K562 (cell line): ENCODE results near the gene IRF2BP2. TPM values are rescaled to one million over a fixed set of nuclear protein-coding genes. Genes with fewer than 3 reads are reported as not detected.
A peak's percentile ranks its signal among the peaks of the same experiment; 100 is the strongest.

Source experiments
- C11orf30 ChIP-seq: fragments of 450-650 bp; IDR thresholded peaks from 2 replicates; pipeline ENCODE4 v1.6.1; 2016; ENCODE audit warnings: low read depth, mild to moderate bottlenecking
- CREM ChIP-seq: IDR thresholded peaks from 2 replicates; pipeline ENCODE4 v1.6.1; 2014; ENCODE audit warnings: antibody characterized with exemption, low read depth
- CTBP1 ChIP-seq: fragments of 450-650 bp; IDR thresholded peaks from 2 replicates; pipeline ENCODE4 v1.6.1; 2016; ENCODE audit warnings: borderline replicate concordance
- ELF4 ChIP-seq: fragments of 450-650 bp; formaldehyde crosslinking; IDR thresholded peaks from 2 replicates; pipeline ENCODE4 v1.4.0; 2022; ENCODE audit warnings: missing genetic modification characterization
- EWSR1 ChIP-seq: fragments of 450-650 bp; IDR thresholded peaks from 2 replicates; pipeline ENCODE4 v1.6.1; 2018; ENCODE audit warnings: borderline replicate concordance, mild to moderate bottlenecking, low read depth, moderate library complexity; ENCODE audit not compliant: partially characterized antibody
- GABPA ChIP-seq: fragments of 200-800 bp; sonication (Bioruptor generic); conservative IDR thresholded peaks from 2 replicates; pipeline ENCODE4 v1.6.1; 2016; ENCODE audit warnings: low read depth, missing genetic modification characterization, missing compliant biosample characterization
- HDAC1 ChIP-seq, 2 experiments: fragments of 450-650 bp; IDR thresholded peaks; 2 replicates each; pipeline ENCODE4 v1.6.1; 2016 to 2017; ENCODE audit warnings: inconsistent platforms in 1 of 2, mild to moderate bottlenecking in 1 of 2, moderate library complexity in 1 of 2
- HEY1 ChIP-seq: fragments of 250-450 bp; sonication (Bioruptor Pico); IDR thresholded peaks from 2 replicates; pipeline ENCODE4 v1.5.0; 2020; ENCODE audit warnings: mild to moderate bottlenecking, moderate library complexity, borderline replicate concordance
- MCM5 ChIP-seq: fragments of 450-650 bp; IDR thresholded peaks from 2 replicates; pipeline ENCODE4 v1.6.1; 2016; ENCODE audit warnings: low read depth
- MTA1 ChIP-seq: fragments of 450-650 bp; IDR thresholded peaks from 2 replicates; pipeline ENCODE4 v1.6.1; 2017; ENCODE audit warnings: borderline replicate concordance
- NR3C1 ChIP-seq: sonication (generic); formaldehyde crosslinking; IDR thresholded peaks from 2 replicates; pipeline ENCODE4 v1.8.1; 2022; ENCODE audit warnings: missing genetic modification reagents
- PTRF ChIP-seq: fragments of 450-650 bp; IDR thresholded peaks from 2 replicates; pipeline ENCODE4 v1.6.1; 2016; ENCODE audit warnings: mild to moderate bottlenecking, missing genetic modification characterization, missing compliant biosample characterization
- PURB ChIP-seq: sonication (generic); formaldehyde crosslinking; IDR thresholded peaks from 2 replicates; pipeline ENCODE4 v1.9.0; 2021; ENCODE audit warnings: low read depth, mild to moderate bottlenecking, missing genetic modification reagents
- RAD51 ChIP-seq: fragments of 450-650 bp; IDR thresholded peaks from 2 replicates; pipeline ENCODE4 v1.7.1; 2016; ENCODE audit warnings: low read depth, mild to moderate bottlenecking, borderline replicate concordance
- SMC3 ChIP-seq: conservative IDR thresholded peaks from 2 replicates; pipeline ENCODE4 v1.6.1; 2011; ENCODE audit warnings: low read depth, low read length, improper control_type of control experiment; ENCODE audit not compliant: insufficient read depth
- TGIF2 ChIP-seq: sonication (generic); formaldehyde crosslinking; IDR thresholded peaks from 2 replicates; pipeline ENCODE4 v1.8.1; 2022; ENCODE audit warnings: mild to moderate bottlenecking, missing genetic modification reagents, moderate library complexity
- ZNF3 ChIP-seq: fragments of 250-450 bp; sonication (Bioruptor Pico); IDR thresholded peaks from 2 replicates; pipeline ENCODE4 v1.5.0; 2021; ENCODE audit warnings: mild to moderate bottlenecking, moderate library complexity
- ZNF444 ChIP-seq: fragments of 250-450 bp; sonication (Bioruptor Pico); IDR thresholded peaks from 2 replicates; pipeline ENCODE4 v1.4.0; 2020; ENCODE audit warnings: mild to moderate bottlenecking, moderate library complexity
- ZNF551 ChIP-seq: fragments of 250-450 bp; sonication (Bioruptor Pico); IDR thresholded peaks from 2 replicates; pipeline ENCODE4 v1.5.0; 2021; ENCODE audit warnings: mild to moderate bottlenecking, moderate library complexity
- ZNF57 ChIP-seq: fragments of 450-650 bp; formaldehyde crosslinking; IDR thresholded peaks from 2 replicates; pipeline ENCODE4 v1.4.0; 2020; ENCODE audit warnings: mild to moderate bottlenecking, moderate library complexity
- polyA plus RNA-seq, 8 experiments: library from polyadenylated mRNA; depleted of rRNA in 4 of 8; stranded (reverse) in 5 of 8; unstranded in 3 of 8; fragments of >200 nt; fragmentation: Nextera tagmentation in 2 of 8; fragmentation: Illumina TruSeq in 1 of 8; extraction: Ambion mirVana in 2 of 8; extraction: Trizol in 1 of 8; gene quantifications; 2 replicates each; pipeline versions ENCODE4 v1.2.1 to v1.2.3, GENCODE V29; 2011 to 2014; ENCODE audit warnings: inconsistent platforms in 1 of 8, missing spikeins in 1 of 8
- total RNA-seq, 7 experiments: library from RNA; depleted of rRNA in 6 of 7; stranded (reverse); fragments of >200 nt in 6 of 7; fragmentation: Illumina TruSeq in 2 of 7; extraction: Trizol in 2 of 7; gene quantifications; 2 replicates each; pipeline versions ENCODE4 v1.2.1 to v1.2.3, GENCODE V29; 2011 to 2021; ENCODE audit warnings: low replicate concordance in 1 of 7
- TF ChIP-seq, protein P1 (sequence below): sonication (generic); formaldehyde crosslinking; IDR thresholded peaks from 2 replicates; pipeline ENCODE4 v1.8.0; 2022; ENCODE audit warnings: mild to moderate bottlenecking, missing genetic modification reagents
- TF ChIP-seq, protein P2 (sequence below): sonication (generic); formaldehyde crosslinking; IDR thresholded peaks from 2 replicates; pipeline ENCODE4 v1.5.0; 2020; ENCODE audit warnings: missing genetic modification reagents
- TF ChIP-seq, protein P3 (sequence below): sonication (generic); IDR thresholded peaks from 2 replicates; pipeline ENCODE4 v1.6.1; 2016
- TF ChIP-seq, protein P4 (sequence below): fragments of 250-450 bp; sonication (Bioruptor Pico); IDR thresholded peaks from 2 replicates; pipeline ENCODE4 v1.4.0; 2020; ENCODE audit warnings: mild to moderate bottlenecking
- TF ChIP-seq, protein P5 (sequence below): sonication (generic); formaldehyde crosslinking; IDR thresholded peaks from 2 replicates; pipeline ENCODE4 v1.8.0; 2022; ENCODE audit warnings: mild to moderate bottlenecking, missing genetic modification reagents

The IRF2BP2 gene
- total and polyA plus RNA-seq, 9 of the 15 experiments (the other 6 are each of a cell fraction or from before 2014, with no cell fraction given): 7.7 to 68.6 (median 22.1) TPM

DNA sequence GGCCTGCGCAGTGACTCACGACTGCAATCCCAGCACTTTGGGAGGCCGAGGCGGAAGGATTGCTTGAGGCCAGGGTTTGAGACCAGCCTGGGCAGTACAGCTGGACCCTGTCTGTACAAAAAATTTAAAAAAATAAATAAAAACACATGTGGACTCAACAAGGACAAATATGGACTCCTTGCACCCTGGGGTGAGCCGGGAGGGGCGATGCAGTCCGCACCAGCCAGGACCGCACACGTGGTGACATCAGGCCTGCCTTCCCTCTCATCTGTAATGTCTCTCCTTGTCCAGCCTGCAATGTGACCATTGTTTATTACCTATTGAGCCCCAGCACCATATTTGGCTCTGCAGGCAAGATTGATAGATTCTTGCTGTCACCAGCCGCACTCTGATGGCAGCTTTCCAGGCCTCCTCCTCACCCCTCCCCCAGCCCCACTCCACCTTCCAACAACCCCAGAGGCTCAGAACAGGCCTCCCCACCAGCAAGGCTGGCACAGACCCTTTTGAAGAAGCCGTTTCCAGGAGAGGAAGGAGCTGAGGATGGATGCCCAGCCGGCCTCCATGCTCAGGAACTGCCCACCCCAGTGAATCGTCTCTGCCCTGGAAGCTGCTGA is 55.2 kb downstream of the IRF2BP2 start (continued):
- TF ChIP-seq, protein P1, sequence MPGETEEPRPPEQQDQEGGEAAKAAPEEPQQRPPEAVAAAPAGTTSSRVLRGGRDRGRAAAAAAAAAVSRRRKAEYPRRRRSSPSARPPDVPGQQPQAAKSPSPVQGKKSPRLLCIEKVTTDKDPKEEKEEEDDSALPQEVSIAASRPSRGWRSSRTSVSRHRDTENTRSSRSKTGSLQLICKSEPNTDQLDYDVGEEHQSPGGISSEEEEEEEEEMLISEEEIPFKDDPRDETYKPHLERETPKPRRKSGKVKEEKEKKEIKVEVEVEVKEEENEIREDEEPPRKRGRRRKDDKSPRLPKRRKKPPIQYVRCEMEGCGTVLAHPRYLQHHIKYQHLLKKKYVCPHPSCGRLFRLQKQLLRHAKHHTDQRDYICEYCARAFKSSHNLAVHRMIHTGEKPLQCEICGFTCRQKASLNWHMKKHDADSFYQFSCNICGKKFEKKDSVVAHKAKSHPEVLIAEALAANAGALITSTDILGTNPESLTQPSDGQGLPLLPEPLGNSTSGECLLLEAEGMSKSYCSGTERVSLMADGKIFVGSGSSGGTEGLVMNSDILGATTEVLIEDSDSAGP (CRISPR knock-in tag): no peak
- TF ChIP-seq PTRF (tag): 0 out of 2 replicates have a peak, but pooled peaks have one; percentile 40
- TF ChIP-seq CREM: peak; percentile 52
- TF ChIP-seq ZNF444 (CRISPR knock-in tag): no peak
- no peak for TF ChIP-seq EWSR1
- TF ChIP-seq PURB (CRISPR knock-in tag): no peak
- 0 out of 2 replicates have a peak, but pooled peaks have one; percentile 63 for TF ChIP-seq MTA1
- TF ChIP-seq, protein P2, sequence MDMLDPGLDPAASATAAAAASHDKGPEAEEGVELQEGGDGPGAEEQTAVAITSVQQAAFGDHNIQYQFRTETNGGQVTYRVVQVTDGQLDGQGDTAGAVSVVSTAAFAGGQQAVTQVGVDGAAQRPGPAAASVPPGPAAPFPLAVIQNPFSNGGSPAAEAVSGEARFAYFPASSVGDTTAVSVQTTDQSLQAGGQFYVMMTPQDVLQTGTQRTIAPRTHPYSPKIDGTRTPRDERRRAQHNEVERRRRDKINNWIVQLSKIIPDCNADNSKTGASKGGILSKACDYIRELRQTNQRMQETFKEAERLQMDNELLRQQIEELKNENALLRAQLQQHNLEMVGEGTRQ: peak; percentile 66
- no peak for TF ChIP-seq C11orf30
- TF ChIP-seq, protein P3, sequence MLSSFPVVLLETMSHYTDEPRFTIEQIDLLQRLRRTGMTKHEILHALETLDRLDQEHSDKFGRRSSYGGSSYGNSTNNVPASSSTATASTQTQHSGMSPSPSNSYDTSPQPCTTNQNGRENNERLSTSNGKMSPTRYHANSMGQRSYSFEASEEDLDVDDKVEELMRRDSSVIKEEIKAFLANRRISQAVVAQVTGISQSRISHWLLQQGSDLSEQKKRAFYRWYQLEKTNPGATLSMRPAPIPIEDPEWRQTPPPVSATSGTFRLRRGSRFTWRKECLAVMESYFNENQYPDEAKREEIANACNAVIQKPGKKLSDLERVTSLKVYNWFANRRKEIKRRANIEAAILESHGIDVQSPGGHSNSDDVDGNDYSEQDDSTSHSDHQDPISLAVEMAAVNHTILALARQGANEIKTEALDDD: no peak
- no peak for TF ChIP-seq ZNF57 (CRISPR knock-in tag)
- TF ChIP-seq HDAC1 (IDR thresholded peaks at IDR 0.05): no peak
- TF ChIP-seq, protein P4, sequence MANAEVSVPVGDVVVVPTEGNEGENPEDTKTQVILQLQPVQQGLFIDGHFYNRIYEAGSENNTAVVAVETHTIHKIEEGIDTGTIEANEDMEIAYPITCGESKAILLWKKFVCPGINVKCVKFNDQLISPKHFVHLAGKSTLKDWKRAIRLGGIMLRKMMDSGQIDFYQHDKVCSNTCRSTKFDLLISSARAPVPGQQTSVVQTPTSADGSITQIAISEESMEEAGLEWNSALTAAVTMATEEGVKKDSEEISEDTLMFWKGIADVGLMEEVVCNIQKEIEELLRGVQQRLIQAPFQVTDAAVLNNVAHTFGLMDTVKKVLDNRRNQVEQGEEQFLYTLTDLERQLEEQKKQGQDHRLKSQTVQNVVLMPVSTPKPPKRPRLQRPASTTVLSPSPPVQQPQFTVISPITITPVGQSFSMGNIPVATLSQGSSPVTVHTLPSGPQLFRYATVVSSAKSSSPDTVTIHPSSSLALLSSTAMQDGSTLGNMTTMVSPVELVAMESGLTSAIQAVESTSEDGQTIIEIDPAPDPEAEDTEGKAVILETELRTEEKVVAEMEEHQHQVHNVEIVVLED (CRISPR knock-in tag): peak; percentile 55; the same call in 1 of the 2 replicates
- TF ChIP-seq CTBP1: 0 out of 2 replicates have a peak, but pooled peaks have one; percentile 58
- TF ChIP-seq ELF4 (CRISPR knock-in tag): peak; percentile 58; the same call in 1 of the 2 replicates
- TF ChIP-seq GABPA (tag): no peak
- no peak for TF ChIP-seq HEY1 (CRISPR knock-in tag)
- no peak for TF ChIP-seq TGIF2
- no peak for TF ChIP-seq ZNF551
- no peak for TF ChIP-seq ZNF3
- no peak for TF ChIP-seq MCM5
- no peak for TF ChIP-seq SMC3
- TF ChIP-seq RAD51: peak; percentile 54
- TF ChIP-seq, protein P5, sequence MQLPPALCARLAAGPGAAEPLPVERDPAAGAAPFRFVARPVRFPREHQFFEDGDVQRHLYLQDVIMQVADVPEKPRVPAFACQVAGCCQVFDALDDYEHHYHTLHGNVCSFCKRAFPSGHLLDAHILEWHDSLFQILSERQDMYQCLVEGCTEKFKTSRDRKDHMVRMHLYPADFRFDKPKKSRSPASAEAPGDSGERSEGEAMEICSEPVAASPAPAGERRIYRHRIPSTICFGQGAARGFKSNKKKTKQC (CRISPR knock-in tag): no peak
- no peak for TF ChIP-seq NR3C1 (CRISPR knock-in tag)
